IPS-18a (cell line): ENCODE results near the gene JAKMIP3.

Source experiments
- H3K27ac ChIP-seq: one replicate; pipeline ENCODE4 v1.5.1; 2013; ENCODE audit warnings: low read length
- H3K27me3 ChIP-seq: one replicate; pipeline ENCODE4 v1.6.1; 2013; ENCODE audit warnings: mild to moderate bottlenecking, low read length; ENCODE audit not compliant: control insufficient read depth, insufficient read depth
- H3K36me3 ChIP-seq: one replicate; pipeline ENCODE4 v1.6.1; 2013; ENCODE audit warnings: low read depth, low read length; ENCODE audit not compliant: control insufficient read depth
- H3K4me1 ChIP-seq: one replicate; pipeline ENCODE4 v1.6.1; 2013; ENCODE audit warnings: low read depth, low read length; ENCODE audit not compliant: control insufficient read depth
- H3K4me3 ChIP-seq: one replicate; pipeline ENCODE4 v1.5.1; 2013; ENCODE audit warnings: low read length
- H3K9ac ChIP-seq: one replicate; pipeline ENCODE4 v1.6.1; 2013; ENCODE audit warnings: mild to moderate bottlenecking, low read length, moderate library complexity
- H3K9me3 ChIP-seq: one replicate; pipeline ENCODE4 v1.6.1; 2013; ENCODE audit warnings: low read depth, low read length; ENCODE audit not compliant: control insufficient read depth

Gene JAKMIP3

DNA sequence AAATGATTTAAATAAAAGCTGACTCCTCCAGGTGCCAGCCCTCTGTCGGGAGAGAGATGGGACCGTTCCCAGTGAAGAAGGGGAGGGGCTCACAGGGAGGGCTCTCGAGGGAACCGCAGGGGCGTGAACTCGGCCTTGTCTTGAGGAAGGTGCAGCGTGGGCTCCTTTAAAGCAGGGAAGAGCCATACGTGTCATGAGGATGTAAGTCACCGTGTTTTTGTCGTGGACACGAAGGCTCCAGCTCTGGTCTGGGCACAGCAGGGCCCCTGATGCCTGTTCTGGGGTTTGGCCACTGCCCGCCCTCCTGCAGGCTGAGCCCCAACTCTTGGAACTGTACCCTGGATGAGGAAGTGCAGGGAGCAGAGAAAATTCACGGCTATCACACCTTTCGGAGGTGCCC is 45.0 kb downstream of the JAKMIP3 start:
- Histone ChIP-seq H3K4me1 (no peaks in the 10 kb centered on the region), H3K36me3 (no peaks in the 10 kb centered on the region), H3K27ac (no peak overlapping the region), H3K9me3 (no peaks in the 10 kb centered on the region), H3K27me3 (no peaks in the 10 kb centered on the region), H3K4me3 (no peak overlapping the region), H3K9ac (no peak overlapping the region)

DNA sequence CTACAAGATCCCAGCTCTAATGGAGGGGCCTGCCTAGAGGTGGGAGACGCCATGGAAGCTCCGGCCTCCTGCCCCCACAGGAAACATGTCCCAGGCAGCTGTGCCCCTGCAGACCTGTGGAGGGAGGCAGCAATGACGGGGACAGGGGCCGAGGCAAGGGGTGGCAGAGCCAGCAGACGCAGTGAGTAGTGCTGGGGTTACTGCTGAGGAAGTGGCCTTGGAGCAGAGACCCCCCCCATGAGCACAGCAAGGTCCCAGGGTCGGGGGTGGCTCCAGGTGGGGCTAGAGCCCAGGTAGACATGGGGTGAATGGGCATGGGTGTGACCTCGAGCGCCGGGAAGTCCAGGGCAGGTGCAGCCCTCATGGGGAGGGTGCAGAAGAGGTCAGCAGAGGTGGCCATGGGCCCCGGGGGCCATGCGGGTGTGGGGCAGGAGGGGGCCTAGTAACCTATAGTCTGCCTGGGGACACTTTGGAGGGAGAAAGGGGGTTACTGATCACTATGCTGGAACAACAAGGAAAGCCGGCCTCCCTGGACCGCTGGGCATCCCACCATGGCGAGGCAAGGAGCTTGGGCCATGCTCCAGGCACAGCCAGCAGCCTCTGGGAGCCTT is 45.5 kb downstream of the JAKMIP3 start:
- H3K27me3 ChIP-seq: no peaks in the 10 kb centered on the region
- no peaks in the 10 kb centered on the region for H3K36me3 ChIP-seq
- H3K9me3 ChIP-seq: no peaks in the 10 kb centered on the region
- no peaks in the 10 kb centered on the region for H3K4me1 ChIP-seq
- H3K4me3 ChIP-seq: no peak overlapping the region
- H3K27ac ChIP-seq: no peak overlapping the region
- H3K9ac ChIP-seq: no peak overlapping the region

DNA sequence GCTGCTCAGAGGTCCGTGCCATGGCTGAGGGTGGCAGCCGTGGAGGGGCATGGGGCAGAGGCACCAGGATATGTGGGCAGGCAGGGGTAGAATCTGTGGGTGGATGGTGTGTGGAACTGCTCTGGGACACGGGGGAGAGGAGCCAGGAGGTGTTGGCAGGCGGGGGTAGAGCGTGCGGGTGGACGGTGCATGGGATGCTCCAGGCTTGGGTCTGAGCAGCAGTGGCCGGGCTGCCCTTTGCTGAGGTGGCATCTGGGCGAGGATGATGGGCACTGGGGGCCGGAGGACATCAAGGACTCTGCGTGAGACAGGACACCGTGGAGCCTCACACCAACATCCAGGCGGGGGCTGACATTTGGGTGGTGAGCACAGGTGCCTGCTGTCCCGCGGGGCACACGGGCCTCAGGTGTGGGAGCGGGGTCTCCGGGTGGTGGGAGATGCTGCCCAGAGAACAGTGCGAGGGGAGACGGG is 46.2 kb downstream of the JAKMIP3 start:
- H3K9me3 ChIP-seq: no peaks in the 10 kb centered on the region
- H3K27me3 ChIP-seq: no peaks in the 10 kb centered on the region
- H3K9ac ChIP-seq: no peak overlapping the region
- no peaks in the 10 kb centered on the region for H3K36me3 ChIP-seq
- H3K4me1 ChIP-seq: no peaks in the 10 kb centered on the region
- H3K27ac ChIP-seq: no peak overlapping the region
- H3K4me3 ChIP-seq: no peak overlapping the region

DNA sequence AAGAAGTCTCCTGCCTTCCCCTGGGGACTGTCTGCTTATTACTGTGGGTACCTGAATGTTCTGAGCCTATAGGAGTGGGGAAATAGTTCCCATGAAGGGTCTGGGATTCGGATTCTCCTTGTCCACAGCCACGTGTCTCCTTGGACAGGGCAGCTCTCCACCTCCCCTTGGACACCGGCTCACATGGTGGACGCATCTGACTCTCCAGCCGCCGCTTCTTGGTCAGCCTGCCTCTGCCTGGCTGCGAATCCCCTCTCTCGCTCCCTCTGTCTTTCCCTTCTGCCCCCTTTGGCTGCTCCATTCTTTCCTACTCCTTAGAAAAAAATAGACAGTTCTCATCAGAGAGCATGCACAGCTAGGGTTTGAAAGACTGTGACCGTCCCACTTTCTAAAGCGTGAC is 46.9 kb downstream of the JAKMIP3 start:
- H3K4me3 ChIP-seq: no peak overlapping the region
- H3K27ac ChIP-seq: no peak overlapping the region
- H3K36me3 ChIP-seq: no peaks in the 10 kb centered on the region
- H3K9me3 ChIP-seq: no peaks in the 10 kb centered on the region
- no peak overlapping the region for H3K9ac ChIP-seq
- no peaks in the 10 kb centered on the region for H3K4me1 ChIP-seq
- no peaks in the 10 kb centered on the region for H3K27me3 ChIP-seq

DNA sequence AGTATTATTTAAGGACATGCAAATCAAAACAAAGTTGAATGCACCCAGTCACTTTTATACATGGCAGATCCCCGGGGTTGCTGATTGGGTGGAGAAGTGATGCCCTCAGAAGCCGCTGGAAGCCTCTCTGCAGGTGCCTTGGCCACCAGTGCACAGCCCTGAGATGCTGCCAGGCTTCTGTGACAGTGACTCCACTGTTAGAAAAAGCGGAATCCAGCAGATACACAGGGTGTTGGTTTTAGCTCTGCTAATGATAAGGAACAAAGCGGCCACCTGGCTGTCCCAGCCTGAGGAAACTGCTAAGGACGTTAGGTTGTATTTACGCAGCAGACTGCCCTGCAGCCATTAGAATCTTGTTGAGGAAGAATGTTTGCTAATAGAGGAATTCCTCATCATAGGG is 47.5 kb downstream of the JAKMIP3 start:
- H3K27ac ChIP-seq: no peak overlapping the region
- no peak overlapping the region for H3K9ac ChIP-seq
- no peaks in the 10 kb centered on the region for H3K4me1 ChIP-seq
- no peaks in the 10 kb centered on the region for H3K36me3 ChIP-seq
- H3K9me3 ChIP-seq: no peaks in the 10 kb centered on the region
- H3K4me3 ChIP-seq: no peak overlapping the region
- no peaks in the 10 kb centered on the region for H3K27me3 ChIP-seq

DNA sequence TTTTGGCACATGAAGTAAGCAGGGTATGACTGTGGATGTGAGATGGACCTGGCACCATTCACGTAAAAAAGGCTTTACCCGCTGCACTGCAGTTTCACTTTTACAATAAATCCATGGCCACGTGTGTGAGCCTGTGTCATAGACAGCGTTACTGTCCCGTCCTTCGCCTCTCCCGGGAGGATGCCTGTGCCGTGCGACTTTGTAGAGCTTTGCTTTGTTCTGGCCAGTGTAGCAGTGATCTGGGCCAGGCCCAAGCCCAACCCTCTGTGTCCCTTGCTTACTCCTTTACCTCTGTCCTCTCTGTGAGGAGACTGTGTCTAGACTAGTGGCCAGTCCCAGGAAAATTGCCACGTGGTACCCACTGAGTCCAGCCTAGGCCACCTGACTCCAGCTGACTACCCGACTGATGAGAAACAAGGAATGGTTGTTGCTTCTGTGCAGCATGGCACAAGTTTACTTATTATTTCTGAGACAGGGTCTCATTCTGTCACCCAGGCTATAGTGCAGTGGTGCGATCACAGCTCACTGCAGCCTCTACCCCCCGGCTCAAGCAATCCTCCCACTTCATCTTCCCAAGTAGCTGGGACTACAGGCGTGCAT is 48.1 kb downstream of the JAKMIP3 start:
- Histone ChIP-seq H3K36me3 (no peaks in the 10 kb centered on the region), H3K4me3 (no peak overlapping the region), H3K27ac (no peak overlapping the region), H3K9ac (no peak overlapping the region), H3K9me3 (no peaks in the 10 kb centered on the region), H3K27me3 (no peaks in the 10 kb centered on the region), H3K4me1 (no peaks in the 10 kb centered on the region)

DNA sequence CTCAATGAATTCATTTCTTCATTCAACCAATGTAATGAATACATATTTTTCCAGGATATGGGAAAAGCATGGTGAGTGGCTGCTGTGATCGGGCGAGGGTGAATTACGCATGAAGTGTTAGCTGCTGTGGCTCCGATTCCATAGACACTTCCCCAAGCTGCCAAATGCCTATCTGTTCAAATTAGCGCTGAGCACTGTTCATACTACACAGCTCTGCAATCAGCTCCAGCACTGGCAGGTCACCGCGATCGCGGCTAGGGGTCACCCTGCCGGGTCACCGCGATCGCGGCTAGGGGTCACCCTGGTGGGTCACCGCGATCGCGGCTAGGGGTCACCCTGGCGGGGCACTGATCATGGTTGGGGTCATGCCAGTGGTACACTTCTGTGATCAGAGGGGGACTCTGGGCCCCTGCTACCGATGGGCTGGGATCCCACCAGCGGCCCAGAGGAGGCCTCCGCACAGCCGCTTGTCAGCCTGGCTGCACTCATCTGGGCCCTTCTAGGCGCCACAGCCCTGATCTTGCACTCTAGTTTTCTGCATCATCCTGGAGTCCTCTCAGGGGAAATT is 49.3 kb downstream of the JAKMIP3 start:
- Histone ChIP-seq H3K27ac (no peak overlapping the region), H3K9ac (no peak overlapping the region), H3K4me1 (peaks cover 1% of the 10 kb centered on the region), H3K27me3 (no peaks in the 10 kb centered on the region), H3K4me3 (no peak overlapping the region), H3K36me3 (no peaks in the 10 kb centered on the region), H3K9me3 (no peaks in the 10 kb centered on the region)
